Colonic mucosa (tissue), 4 donors: Measurements from ENCODE around the gene SMIM35. TPM values are rescaled to one million over a fixed set of nuclear protein-coding genes. Genes with fewer than 3 reads are reported as not detected.

Experiments used
- DNase-seq: peaks from one replicate; pipeline ENCODE4 v3.0.0-alpha.2; 2020
- H3K27ac ChIP-seq: fragments of 200-600 bp; one replicate; pipeline ENCODE4 v1.8.0; 2021
- H3K27me3 ChIP-seq: fragments of 200-600 bp; one replicate; pipeline ENCODE4 v1.8.0; 2021
- H3K36me3 ChIP-seq: fragments of 200-600 bp; one replicate; pipeline ENCODE4 v1.8.0; 2021
- H3K4me1 ChIP-seq: fragments of 200-600 bp; one replicate; pipeline ENCODE4 v1.8.0; 2021; ENCODE audit warnings: mild to moderate bottlenecking
- H3K4me3 ChIP-seq: fragments of 200-600 bp; one replicate; pipeline ENCODE4 v1.8.0; 2021
- H3K9ac ChIP-seq, 2 donors: one replicate each; pipeline ENCODE4 v1.7.0; 2013; ENCODE audit warnings: control low read depth in 2 of 2, low read depth in 2 of 2, low read length in 2 of 2
- H3K9me3 ChIP-seq: fragments of 200-600 bp; one replicate; pipeline ENCODE4 v1.8.0; 2021
- CTCF ChIP-seq: fragments of 200-600 bp; IDR thresholded peaks from one replicate; pipeline ENCODE4 v1.8.0; 2022; ENCODE audit warnings: antibody characterized with exemption, mild to moderate bottlenecking
- intact Hi-C: fragments of 100-400 bp; cut with DNase I; formaldehyde crosslinking; loops from one replicate; pipeline ENCODE4 v1.14.1; 2022
- total RNA-seq, 2 donors: library from RNA; stranded (reverse); fragmentation: NEBNext Ultra II Directional in 1 of 2; extraction: Animal tissue kit (Norgen Biotek cat#: 25700) in 1 of 2; gene quantifications; one replicate each; pipeline ENCODE4 v1.2.1, GENCODE V29; 2021
- donor health status: healthy.
- donor health status: DM: no; HTN: no; CAD: no.
- donor health status: DM: no; HTN: no; CAD: no.

SMIM35 gene
- total RNA-seq, 2 donors from 2014 or later: not detected

GRCh38 chr11:118059246-118059940 is 27.4 kb downstream of the SMIM35 start:
- Histone ChIP-seq H3K4me3 (no peak overlapping the region), H3K27me3 (no peaks in the 10 kb centered on the region), H3K27ac (no peak overlapping the region), H3K4me1 (no peaks in the 10 kb centered on the region), H3K36me3 (no peaks in the 10 kb centered on the region), H3K9ac (no peak overlapping the region), H3K9me3 (no peaks in the 10 kb centered on the region)
- intact Hi-C loops: loop anchor here (10.0 kb wide), 1 partner anchor 615 kb away; no protein-coding TSS in a partner anchor
- TF ChIP-seq CTCF: no peak
- DNase-seq: no peak

- H3K4me3 ChIP-seq: no peak overlapping the region
- no peak for DNase-seq
- TF ChIP-seq CTCF: no peak
- H3K9ac ChIP-seq: no peak overlapping the region
- no peaks in the 10 kb centered on the region for H3K9me3 ChIP-seq
- no peaks in the 10 kb centered on the region for H3K27me3 ChIP-seq
- no peaks in the 10 kb centered on the region for H3K36me3 ChIP-seq
- H3K4me1 ChIP-seq: no peaks in the 10 kb centered on the region
- H3K27ac ChIP-seq: no peak overlapping the region
- intact Hi-C loops: loop anchor here (10.0 kb wide), 1 partner anchor 614 kb away; no protein-coding TSS in a partner anchor
These were observed 28.2 kb downstream of the SMIM35 start for GRCh38 chr11:118058311-118059245.

GRCh38 chr11:118057251-118058145 is 29.3 kb downstream of the SMIM35 start:
- Histone ChIP-seq H3K9ac (no peak overlapping the region), H3K4me3 (no peak overlapping the region), H3K27me3 (no peaks in the 10 kb centered on the region), H3K36me3 (no peaks in the 10 kb centered on the region), H3K4me1 (no peaks in the 10 kb centered on the region), H3K27ac (no peak overlapping the region), H3K9me3 (no peaks in the 10 kb centered on the region)
- intact Hi-C loops: loop anchor here (10.0 kb wide), 1 partner anchor 613 kb away; no protein-coding TSS in a partner anchor
- no peak for DNase-seq
- no peak for TF ChIP-seq CTCF

- H3K36me3 ChIP-seq: no peaks in the 10 kb centered on the region
- DNase-seq: no peak
- intact Hi-C loops: loop anchor here (10.0 kb wide), 1 partner anchor 612 kb away; no protein-coding TSS in a partner anchor
- H3K9ac ChIP-seq: no peak overlapping the region
- no peak for TF ChIP-seq CTCF
- no peaks in the 10 kb centered on the region for H3K27me3 ChIP-seq
- no peaks in the 10 kb centered on the region for H3K9me3 ChIP-seq
- H3K4me3 ChIP-seq: no peak overlapping the region
- no peak overlapping the region for H3K27ac ChIP-seq
- H3K4me1 ChIP-seq: no peaks in the 10 kb centered on the region
These were observed 30.0 kb downstream of the SMIM35 start for GRCh38 chr11:118056806-118057205.

- no peak overlapping the region for H3K27ac ChIP-seq
- no peak for TF ChIP-seq CTCF
- H3K4me3 ChIP-seq: no peak overlapping the region
- H3K27me3 ChIP-seq: no peaks in the 10 kb centered on the region
- no peaks in the 10 kb centered on the region for H3K4me1 ChIP-seq
- no peaks in the 10 kb centered on the region for H3K9me3 ChIP-seq
- intact Hi-C loops: loop anchor here (10.0 kb wide), 1 partner anchor 611 kb away; no protein-coding TSS in a partner anchor
- DNase-seq: no peak
- H3K9ac ChIP-seq: no peak overlapping the region
- H3K36me3 ChIP-seq: no peaks in the 10 kb centered on the region
These were observed 30.8 kb downstream of the SMIM35 start for GRCh38 chr11:118055966-118056365.
